Astrocyte (in vitro differentiated cells and primary cell): ENCODE data around the gene ID1. TPM values are rescaled to one million over a fixed set of nuclear protein-coding genes. Genes with fewer than 3 reads are reported as not detected.
"Not testable (repeated sequence)": the region's sequence is repeated elsewhere in the genome, so short reads cannot be mapped to it uniquely, and the experiment has no call there.

ENCODE experiments used
- DNase-seq: peaks from one replicate; pipeline ENCODE4 v3.0.0-alpha.2; 2010; ENCODE audit warnings: low read depth
- FAIRE-seq: peaks from 2 replicates; lab custom pipeline; 2011; peaks lifted over from hg19 to GRCh38; lab: Jason Lieb, UNC
- H2AFZ ChIP-seq: 2 replicates; pipeline ENCODE4 v1.6.0; 2012; ENCODE audit warnings: low read depth, low read length, inconsistent platforms
- H3K27ac ChIP-seq: 2 replicates; pipeline ENCODE4 v1.5.1; 2011; ENCODE audit warnings: low read depth, low read length, inconsistent platforms
- H3K27me3 ChIP-seq: 2 replicates; pipeline ENCODE4 v1.6.0; 2011; ENCODE audit warnings: low read length, inconsistent platforms; ENCODE audit not compliant: insufficient read depth
- H3K36me3 ChIP-seq: 2 replicates; pipeline ENCODE4 v1.5.1; 2011; ENCODE audit warnings: low read length, inconsistent platforms; ENCODE audit not compliant: insufficient read depth
- H3K4me1 ChIP-seq: 2 replicates; pipeline ENCODE4 v1.5.1; 2011; ENCODE audit warnings: low read length, inconsistent platforms; ENCODE audit not compliant: insufficient read depth
- H3K4me2 ChIP-seq: 2 replicates; pipeline ENCODE4 v1.6.0; 2012; ENCODE audit warnings: low read length, inconsistent platforms
- H3K4me3 ChIP-seq: 2 replicates; pipeline ENCODE4 v1.5.1; 2011; ENCODE audit warnings: low read depth, mild to moderate bottlenecking, low read length, inconsistent platforms; ENCODE audit not compliant: insufficient read depth
- H3K79me2 ChIP-seq: 2 replicates; pipeline ENCODE4 v1.6.0; 2012; ENCODE audit warnings: mild to moderate bottlenecking, low read length, inconsistent platforms; ENCODE audit not compliant: insufficient read depth
- H3K9ac ChIP-seq: 2 replicates; pipeline ENCODE4 v1.6.0; 2012; ENCODE audit warnings: mild to moderate bottlenecking, low read length, inconsistent platforms
- H3K9me3 ChIP-seq: 2 replicates; pipeline ENCODE4 v1.5.1; 2012; ENCODE audit warnings: low read depth, mild to moderate bottlenecking, low read length, inconsistent platforms; ENCODE audit not compliant: insufficient read depth
- H4K20me1 ChIP-seq: 2 replicates; pipeline ENCODE4 v1.6.0; 2012; ENCODE audit warnings: low read length, inconsistent platforms; ENCODE audit not compliant: insufficient read depth
- H3K27ac Mint-ChIP-seq: one replicate; pipeline ENCODE4 v1.8.0; 2021; ENCODE audit warnings: mild to moderate bottlenecking, mixed read lengths; ENCODE audit not compliant: unreplicated experiment
- H3K27me3 Mint-ChIP-seq: one replicate; pipeline ENCODE4 v1.8.0; 2021; ENCODE audit warnings: low read depth, mixed read lengths; ENCODE audit not compliant: unreplicated experiment
- H3K36me3 Mint-ChIP-seq: one replicate; pipeline ENCODE4 v1.8.0; 2021; ENCODE audit warnings: low read depth, mixed read lengths; ENCODE audit not compliant: unreplicated experiment
- H3K4me1 Mint-ChIP-seq: one replicate; pipeline ENCODE4 v1.8.0; 2021; ENCODE audit warnings: low read depth, mixed read lengths; ENCODE audit not compliant: unreplicated experiment
- H3K4me3 Mint-ChIP-seq: one replicate; pipeline ENCODE4 v1.8.0; 2021; ENCODE audit warnings: mild to moderate bottlenecking, moderate library complexity, mixed read lengths; ENCODE audit not compliant: unreplicated experiment
- H3K9me3 Mint-ChIP-seq: one replicate; pipeline ENCODE4 v1.8.0; 2021; ENCODE audit warnings: mild to moderate bottlenecking, mixed read lengths; ENCODE audit not compliant: unreplicated experiment
- EZH2 ChIP-seq: IDR thresholded peaks from 2 replicates; pipeline ENCODE4 v1.6.1; 2012; ENCODE audit warnings: mild to moderate bottlenecking, low read length, inconsistent platforms; ENCODE audit not compliant: insufficient read depth
- total RNA-seq: library from RNA; stranded (reverse); gene quantifications from 2 replicates; pipeline ENCODE4 v1.2.1, GENCODE V29; 2021
- TF ChIP-seq, protein P1 (sequence below): IDR thresholded peaks from 2 replicates; pipeline ENCODE4 v1.5.1; 2011; ENCODE audit warnings: low read depth, mild to moderate bottlenecking, inconsistent platforms, low read length, moderate library complexity; ENCODE audit not compliant: insufficient read depth

Gene ID1
- total RNA-seq, 1 donor from 2014 or later, result 73.7 TPM

DNA sequence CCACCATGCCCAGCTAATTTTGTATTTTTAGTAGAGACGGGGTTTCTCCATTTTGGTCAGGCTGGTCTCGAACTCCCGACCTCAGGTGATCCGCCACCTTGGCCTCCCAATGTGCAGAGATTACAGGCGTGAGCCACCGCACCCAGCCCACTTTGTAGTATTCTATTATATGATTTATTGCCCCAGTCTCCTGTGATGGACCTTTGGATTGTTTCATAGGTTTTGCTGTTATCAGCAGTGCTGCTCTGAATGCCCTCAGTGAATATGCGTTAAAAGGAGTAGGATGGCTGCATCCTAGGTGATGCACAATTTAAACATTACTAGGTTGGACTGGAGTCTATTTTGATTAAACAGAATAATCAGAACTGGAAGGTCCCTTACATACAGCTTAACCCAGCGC lies 10.3 kb downstream of the ID1 start:
- no peaks in the 10 kb centered on the region for H3K79me2 ChIP-seq

DNA sequence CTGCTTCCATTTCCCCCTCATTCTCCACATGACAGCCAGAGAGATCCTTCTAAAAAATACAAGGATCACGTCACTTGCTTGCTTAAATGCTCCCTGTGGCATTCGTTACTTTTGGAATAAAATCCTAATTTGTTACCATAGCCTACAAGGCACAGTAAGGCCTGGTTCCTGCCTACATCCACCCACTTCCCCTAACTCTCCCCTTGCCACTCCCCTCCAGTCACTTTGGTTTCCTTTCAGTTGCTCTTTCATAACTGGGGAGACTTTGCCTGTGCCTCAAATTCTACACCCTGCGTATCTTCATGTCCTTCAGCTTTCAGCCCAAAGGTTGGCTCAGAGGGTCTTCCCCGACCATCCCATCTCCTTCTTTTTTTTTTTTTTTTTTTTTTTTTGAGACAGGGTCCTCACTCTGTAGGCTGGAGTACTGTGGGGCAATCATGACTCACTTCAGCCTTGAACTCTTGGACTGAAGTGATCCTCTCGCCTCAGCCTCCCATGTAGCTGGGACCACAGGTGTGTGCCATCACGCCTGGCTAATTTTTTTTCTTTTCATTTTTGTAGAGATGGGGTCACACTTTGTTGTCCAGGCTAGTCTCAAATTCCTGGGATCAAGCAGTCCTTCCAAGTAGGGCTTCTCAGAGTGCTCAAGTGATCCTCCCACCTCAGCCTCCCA lies 12.5 kb downstream of the ID1 start:
- Histone ChIP-seq H3K79me2 (no peaks in the 10 kb centered on the region), H3K9ac (no peak overlapping the region), H3K9me3 (no peaks in the 10 kb centered on the region), H3K36me3 (no peaks in the 10 kb centered on the region), H3K4me1 (no peaks in the 10 kb centered on the region), H4K20me1 (no peaks in the 10 kb centered on the region), H3K27ac (no peak overlapping the region), H2AFZ (no peak overlapping the region), H3K27me3 (no peaks in the 10 kb centered on the region), H3K4me3 (no peak overlapping the region), H3K4me2 (no peak overlapping the region)
- Mint-ChIP-seq H3K27me3 (peaks cover 9% of the 10 kb centered on the region), H3K9me3 (peaks cover 6% of the 10 kb centered on the region), H3K4me3 (no peak overlapping the region), H3K27ac (no peak overlapping the region), H3K36me3 (no peaks in the 10 kb centered on the region), H3K4me1 (no peaks in the 10 kb centered on the region)
- no peak for FAIRE-seq
- TF ChIP-seq, protein P1, sequence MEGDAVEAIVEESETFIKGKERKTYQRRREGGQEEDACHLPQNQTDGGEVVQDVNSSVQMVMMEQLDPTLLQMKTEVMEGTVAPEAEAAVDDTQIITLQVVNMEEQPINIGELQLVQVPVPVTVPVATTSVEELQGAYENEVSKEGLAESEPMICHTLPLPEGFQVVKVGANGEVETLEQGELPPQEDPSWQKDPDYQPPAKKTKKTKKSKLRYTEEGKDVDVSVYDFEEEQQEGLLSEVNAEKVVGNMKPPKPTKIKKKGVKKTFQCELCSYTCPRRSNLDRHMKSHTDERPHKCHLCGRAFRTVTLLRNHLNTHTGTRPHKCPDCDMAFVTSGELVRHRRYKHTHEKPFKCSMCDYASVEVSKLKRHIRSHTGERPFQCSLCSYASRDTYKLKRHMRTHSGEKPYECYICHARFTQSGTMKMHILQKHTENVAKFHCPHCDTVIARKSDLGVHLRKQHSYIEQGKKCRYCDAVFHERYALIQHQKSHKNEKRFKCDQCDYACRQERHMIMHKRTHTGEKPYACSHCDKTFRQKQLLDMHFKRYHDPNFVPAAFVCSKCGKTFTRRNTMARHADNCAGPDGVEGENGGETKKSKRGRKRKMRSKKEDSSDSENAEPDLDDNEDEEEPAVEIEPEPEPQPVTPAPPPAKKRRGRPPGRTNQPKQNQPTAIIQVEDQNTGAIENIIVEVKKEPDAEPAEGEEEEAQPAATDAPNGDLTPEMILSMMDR, result no peak
- no peak for TF ChIP-seq EZH2
- DNase-seq, result no peak

More for the DNA sequence above, 10.3 kb downstream of the ID1 start:
- Mint-ChIP-seq H3K9me3 (peaks cover 6% of the 10 kb centered on the region), H3K27me3 (peaks cover 9% of the 10 kb centered on the region), H3K4me3 (no peak overlapping the region), H3K36me3 (no peaks in the 10 kb centered on the region), H3K4me1 (peaks cover 4% of the 10 kb centered on the region), H3K27ac (no peak overlapping the region)
- H3K9me3 ChIP-seq, result no peaks in the 10 kb centered on the region
- no peaks in the 10 kb centered on the region for H3K27me3 ChIP-seq
- TF ChIP-seq EZH2, result no peak
- TF ChIP-seq, protein P1, result no peak
- no peak overlapping the region for H3K4me3 ChIP-seq
- peaks cover 5% of the 10 kb centered on the region for H3K4me1 ChIP-seq
- no peaks in the 10 kb centered on the region for H4K20me1 ChIP-seq
- no peak overlapping the region for H2AFZ ChIP-seq
- DNase-seq, result no peak
- H3K4me2 ChIP-seq, result no peak overlapping the region
- H3K9ac ChIP-seq, result no peak overlapping the region
- no peaks in the 10 kb centered on the region for H3K36me3 ChIP-seq
- no peak for FAIRE-seq
- no peak overlapping the region for H3K27ac ChIP-seq

DNA sequence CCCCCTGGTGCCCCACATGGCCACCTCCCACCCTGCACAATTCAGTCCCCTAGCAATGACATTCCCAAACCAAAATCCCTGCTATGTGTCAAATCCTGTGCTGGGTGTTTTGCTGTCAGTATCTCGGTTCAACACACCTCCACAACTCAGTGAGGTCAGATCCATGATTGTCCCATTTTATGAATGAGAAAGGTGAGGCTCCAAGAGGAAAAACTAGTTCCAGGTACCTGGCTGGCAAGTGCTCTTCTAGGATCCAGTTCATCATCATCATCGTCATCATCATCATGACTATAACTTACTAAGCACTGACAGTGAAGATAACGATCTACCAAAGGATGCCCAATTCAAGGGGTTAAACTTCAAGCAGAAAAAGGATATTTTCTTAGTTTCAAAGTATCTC lies 15.2 kb downstream of the ID1 start:
- Histone ChIP-seq H3K27me3 (no peaks in the 10 kb centered on the region), H3K4me3 (no peak overlapping the region), H2AFZ (no peak overlapping the region), H3K36me3 (no peaks in the 10 kb centered on the region), H3K4me1 (no peaks in the 10 kb centered on the region), H3K27ac (no peak overlapping the region), H3K79me2 (no peaks in the 10 kb centered on the region), H3K9me3 (no peaks in the 10 kb centered on the region), H4K20me1 (no peaks in the 10 kb centered on the region), H3K4me2 (no peak overlapping the region), H3K9ac (no peak overlapping the region)
- peaks cover 11% of the 10 kb centered on the region for H3K27me3 Mint-ChIP-seq
- H3K36me3 Mint-ChIP-seq, result no peaks in the 10 kb centered on the region
- no peak overlapping the region for H3K4me3 Mint-ChIP-seq
- H3K9me3 Mint-ChIP-seq, result peaks cover 6% of the 10 kb centered on the region
- H3K27ac Mint-ChIP-seq, result no peak overlapping the region
- DNase-seq, result no peak
- no peaks in the 10 kb centered on the region for H3K4me1 Mint-ChIP-seq
- no peak for FAIRE-seq
- no peak for TF ChIP-seq EZH2
- TF ChIP-seq, protein P1, result no peak

DNA sequence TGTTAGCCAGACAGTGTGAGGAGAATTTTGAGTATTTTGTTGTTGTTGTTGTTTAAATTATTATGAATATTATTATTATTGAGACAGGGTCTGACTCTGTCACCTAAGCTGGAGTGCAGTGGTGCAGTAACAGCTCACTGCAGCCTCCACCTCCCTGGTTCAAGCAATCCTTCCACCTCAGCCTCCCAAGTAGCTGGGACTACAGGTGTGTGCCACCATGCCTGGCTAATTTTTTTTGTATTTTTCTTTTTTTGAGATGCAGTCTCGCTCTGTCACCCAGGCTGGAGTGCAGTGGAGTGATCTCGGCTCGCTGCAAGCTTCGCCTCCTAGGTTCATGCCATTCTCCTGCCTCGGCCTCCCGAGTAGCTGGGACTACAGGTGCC lies 18.0 kb downstream of the ID1 start:
- H3K4me3 Mint-ChIP-seq, H3K27ac Mint-ChIP-seq, FAIRE-seq, H3K36me3 Mint-ChIP-seq, H4K20me1 ChIP-seq, H3K9ac ChIP-seq, H3K4me2 ChIP-seq, DNase-seq, H3K4me1 Mint-ChIP-seq, H3K79me2 ChIP-seq, H3K36me3 ChIP-seq, H3K4me3 ChIP-seq, H3K27me3 Mint-ChIP-seq, H3K9me3 ChIP-seq, H3K4me1 ChIP-seq, H3K9me3 Mint-ChIP-seq, H3K27me3 ChIP-seq, H3K27ac ChIP-seq, H2AFZ ChIP-seq: not testable (repeated sequence)
